ENCODE data around the gene CREB3L2.

Gene CREB3L2

GRCh38 chr7:137992550-137993394 lies 9.1 kb downstream of the CREB3L2 start:
- no peak for DNase-seq (ENCODE audit: low spot score)
- TF ChIP-seq CTCF (IDR thresholded peaks at IDR 0.05; ENCODE audit: extremely low read depth, missing control alignments), result no peak

DNA sequence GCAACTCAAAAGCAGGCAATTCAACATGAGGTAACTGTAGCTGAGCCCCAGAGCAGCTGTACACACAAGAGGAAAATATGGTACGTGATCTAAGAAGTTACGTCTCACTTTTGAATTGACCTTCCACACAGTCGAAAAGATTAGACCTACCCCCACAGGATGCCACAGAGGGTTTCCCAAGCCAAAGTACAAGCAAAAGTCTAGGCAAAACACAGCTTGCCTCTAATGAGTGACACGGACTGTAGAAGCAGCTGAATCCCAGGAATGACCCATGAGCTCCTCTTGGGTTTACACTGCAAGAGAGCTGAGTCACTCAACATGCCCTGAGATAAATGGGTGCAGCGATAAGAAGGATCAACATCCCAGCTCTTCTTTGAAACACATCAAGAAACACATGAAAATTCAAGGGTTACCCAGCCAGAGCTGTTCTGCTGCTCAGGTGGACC lies 9.8 kb downstream of the CREB3L2 start:
- DNase-seq (ENCODE audit: low spot score), result no peak
- no peak for TF ChIP-seq CTCF (IDR thresholded peaks at IDR 0.05; ENCODE audit: extremely low read depth, missing control alignments)

DNA sequence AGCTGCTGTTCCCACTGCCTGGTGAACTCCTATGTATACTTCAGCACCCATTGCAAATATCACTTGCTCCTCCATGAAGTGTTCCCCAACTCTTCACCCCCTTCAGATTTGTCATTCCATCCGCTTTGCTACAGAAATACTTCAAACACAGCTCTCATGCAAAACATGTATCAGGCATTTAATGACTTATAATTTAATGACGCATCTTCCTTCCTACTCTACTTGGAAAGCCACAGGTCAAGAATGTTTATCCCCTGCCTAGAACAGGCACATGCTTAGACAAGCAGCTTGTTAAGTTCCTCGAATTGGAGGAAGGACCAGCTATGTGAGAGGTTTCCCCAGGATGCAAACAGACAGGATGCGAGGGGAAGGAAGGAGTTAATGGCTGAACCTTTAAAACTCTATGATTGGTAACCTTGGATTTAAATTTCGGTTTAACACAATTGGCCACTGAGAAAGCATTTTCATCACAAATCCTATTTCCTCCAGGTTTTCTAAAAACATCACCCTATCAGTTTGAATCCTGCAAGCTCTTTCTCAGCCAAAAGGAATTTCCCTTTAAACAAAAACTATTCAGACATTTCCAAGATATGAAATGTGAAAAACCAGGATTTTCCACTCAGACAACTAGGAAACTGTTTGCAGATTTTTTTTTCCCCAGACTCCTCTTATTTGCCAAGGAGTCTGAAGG lies 11.5 kb downstream of the CREB3L2 start:
- TF ChIP-seq CTCF (IDR thresholded peaks at IDR 0.05; ENCODE audit: extremely low read depth, missing control alignments), result no peak
- no peak for DNase-seq (ENCODE audit: low spot score)

- no peak for DNase-seq (ENCODE audit: low spot score)
- TF ChIP-seq CTCF (IDR thresholded peaks at IDR 0.05; ENCODE audit: extremely low read depth, missing control alignments), result no peak
These were observed 12.3 kb downstream of the CREB3L2 start for GRCh38 chr7:137989590-137989989.

DNA sequence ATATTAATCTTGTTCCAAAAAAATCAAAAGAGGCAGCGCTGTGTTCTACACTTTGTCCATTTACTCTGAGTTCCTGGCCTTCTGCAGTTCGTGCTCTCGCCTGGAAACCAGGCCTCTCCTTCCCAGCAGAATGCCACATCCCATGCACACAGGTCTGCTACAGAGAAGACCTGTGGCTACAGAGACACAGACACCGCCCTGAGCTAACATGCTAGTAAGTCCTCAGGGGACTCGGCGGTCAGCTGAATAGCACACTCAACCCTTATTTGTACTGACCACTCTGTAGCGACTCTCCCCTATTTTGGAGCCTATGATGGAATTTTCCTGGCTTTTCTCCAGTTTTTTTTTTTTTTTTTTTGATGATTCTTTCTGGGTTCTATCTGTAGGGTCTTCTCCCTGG lies 12.8 kb downstream of the CREB3L2 start:
- no peak for DNase-seq (ENCODE audit: low spot score)
- TF ChIP-seq CTCF (IDR thresholded peaks at IDR 0.05; ENCODE audit: extremely low read depth, missing control alignments), result no peak

DNA sequence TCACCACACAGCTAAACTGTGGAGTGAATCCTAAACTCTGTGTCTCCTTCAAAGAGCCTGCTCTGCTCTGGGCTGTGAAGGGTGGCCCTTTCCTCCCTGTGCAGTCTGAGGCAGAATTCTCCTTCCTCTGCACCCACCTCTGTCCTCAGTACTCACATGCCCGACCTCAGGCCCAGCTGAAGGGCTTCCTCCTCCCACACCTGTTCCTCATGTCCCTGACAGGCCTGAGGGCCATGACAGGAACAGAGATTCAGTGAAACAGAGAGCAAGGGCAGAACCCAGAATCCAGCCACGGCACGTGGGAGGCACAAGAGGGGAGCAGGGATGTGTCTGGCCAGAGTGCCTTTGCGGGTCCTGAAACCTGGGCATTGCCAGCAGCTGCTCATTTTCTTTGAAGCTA lies 13.9 kb downstream of the CREB3L2 start:
- peak; percentile 20 for DNase-seq (ENCODE audit: low spot score)
- TF ChIP-seq CTCF (IDR thresholded peaks at IDR 0.05; ENCODE audit: extremely low read depth, missing control alignments), result no peak

DNA sequence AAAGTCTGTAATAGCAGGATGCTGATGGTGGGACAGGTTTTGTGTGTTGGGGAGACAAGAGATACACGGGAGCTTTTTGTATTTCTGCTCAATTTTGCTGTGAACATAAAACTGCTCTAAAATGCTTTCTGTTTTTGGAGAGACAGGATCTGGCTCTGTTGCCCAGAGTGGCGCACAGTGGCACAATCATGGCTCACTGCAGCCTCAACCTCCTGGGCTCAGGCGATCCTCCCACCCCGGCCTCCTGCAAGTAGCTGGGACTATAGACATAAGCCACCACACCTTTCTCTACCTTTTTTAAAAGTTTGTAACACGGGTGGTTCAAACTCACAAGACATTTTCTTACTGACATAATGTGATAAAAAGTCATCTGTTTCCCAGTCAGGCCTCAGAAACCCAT lies 14.3 kb downstream of the CREB3L2 start:
- DNase-seq (ENCODE audit: low spot score), result no peak
- TF ChIP-seq CTCF (IDR thresholded peaks at IDR 0.05; ENCODE audit: extremely low read depth, missing control alignments), result no peak
